ENCODE results near the gene OPTN.

The OPTN gene

DNA sequence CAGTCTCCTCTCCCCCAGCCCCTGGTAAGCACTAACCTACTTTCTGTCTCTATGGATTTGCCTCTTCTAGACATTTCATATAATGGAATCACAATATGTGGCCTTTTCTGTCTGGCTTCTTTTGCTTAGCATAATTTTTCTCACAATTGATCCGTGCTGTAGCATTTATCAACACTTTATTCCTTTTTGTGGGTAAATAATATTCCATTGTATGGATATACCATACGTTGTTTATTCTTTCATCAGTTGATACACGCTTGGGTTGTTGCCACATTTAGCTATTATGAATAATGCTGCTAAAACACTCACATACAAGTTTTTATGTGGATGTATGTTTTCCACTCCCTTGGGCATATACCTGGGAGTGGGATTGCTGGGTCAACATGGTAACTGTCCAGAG lies 87.2 kb downstream of the OPTN start:
- Mint-ChIP-seq H3K36me3 (ENCODE audit: insufficient read depth) (no peaks in the 10 kb centered on the region), H3K4me3 (no peak overlapping the region), H3K27ac (no peak overlapping the region), H3K27me3 (no peaks in the 10 kb centered on the region), H3K9me3 (no peaks in the 10 kb centered on the region), H3K4me1 (ENCODE audit: low read depth in 2 of 2) (no peaks in the 10 kb centered on the region)
- no peak for DNase-seq
- ATAC-seq (replicated peaks) = no peak
